Hepatocyte (in vitro differentiated cells): ENCODE results near the gene FTSJ1. TPM values are rescaled to one million over a fixed set of nuclear protein-coding genes. Genes with fewer than 3 reads are reported as not detected.
A peak's percentile ranks its signal among the peaks of the same experiment; 100 is the strongest.

ENCODE experiments used
- DNase-seq: peaks from one replicate; pipeline ENCODE4 v3.0.0-alpha.2; 2016; ENCODE audit warnings: low spot score
- H2AFZ ChIP-seq: fragments of 200-600 bp; sonication (generic); 2 replicates; pipeline ENCODE4 v1.6.0; 2016; ENCODE audit warnings: antibody characterized with exemption, mild to moderate bottlenecking
- H3K27ac ChIP-seq: fragments of 200-600 bp; sonication (generic); 2 replicates; pipeline ENCODE4 v1.5.1; 2016; ENCODE audit warnings: mild to moderate bottlenecking
- H3K27me3 ChIP-seq: fragments of 200-600 bp; sonication (generic); 2 replicates; pipeline ENCODE4 v1.6.1; 2016
- H3K36me3 ChIP-seq: fragments of 200-600 bp; sonication (generic); replicated peaks from 2 replicates; pipeline ENCODE4 v1.5.1; 2016; ENCODE audit warnings: low read depth; ENCODE audit not compliant: insufficient read depth
- H3K4me1 ChIP-seq: fragments of 200-600 bp; sonication (generic); 2 replicates; pipeline ENCODE4 v1.5.1; 2016; ENCODE audit warnings: mild to moderate bottlenecking, moderate library complexity; ENCODE audit not compliant: insufficient read depth
- H3K4me2 ChIP-seq: fragments of 200-600 bp; sonication (generic); 2 replicates; pipeline ENCODE4 v1.6.0; 2016
- H3K4me3 ChIP-seq: fragments of 200-600 bp; sonication (generic); 2 replicates; pipeline ENCODE4 v1.5.1; 2016; ENCODE audit warnings: mild to moderate bottlenecking
- H3K79me2 ChIP-seq: fragments of 200-600 bp; sonication (generic); 2 replicates; pipeline ENCODE4 v1.6.0; 2017; ENCODE audit warnings: mild to moderate bottlenecking
- H3K9me2 ChIP-seq: fragments of 200-600 bp; sonication (generic); replicated peaks from 2 replicates; pipeline ENCODE4 v1.6.0; 2017; ENCODE audit warnings: mild to moderate bottlenecking; ENCODE audit not compliant: insufficient read depth
- H3K9me3 ChIP-seq: fragments of 200-600 bp; sonication (generic); 2 replicates; pipeline ENCODE4 v1.5.1; 2016; ENCODE audit warnings: low read depth, mild to moderate bottlenecking
- H4K20me1 ChIP-seq: fragments of 200-600 bp; sonication (generic); 2 replicates; pipeline ENCODE4 v1.6.0; 2016; ENCODE audit warnings: mild to moderate bottlenecking; ENCODE audit not compliant: insufficient read depth, poor library complexity, severe bottlenecking
- CTCF ChIP-seq: fragments of 200-600 bp; sonication (generic); IDR thresholded peaks from 2 replicates; pipeline ENCODE4 v1.5.1; 2016; ENCODE audit warnings: antibody characterized with exemption, mild to moderate bottlenecking; ENCODE audit not compliant: poor library complexity
- EZH2 ChIP-seq: fragments of 200-600 bp; sonication (generic); IDR thresholded peaks from 2 replicates; pipeline ENCODE4 v1.6.1; 2016; ENCODE audit warnings: antibody characterized with exemption, mild to moderate bottlenecking, borderline replicate concordance
- EZH2phosphoT487 ChIP-seq: fragments of 200-600 bp; sonication (generic); IDR thresholded peaks from one replicate; pipeline ENCODE4 v1.6.1; 2018; ENCODE audit warnings: antibody characterized with exemption, mild to moderate bottlenecking, low read depth, moderate library complexity; ENCODE audit not compliant: unreplicated experiment, severe bottlenecking
- WGBS: methylation state at CpG from one replicate; pipeline ENCODE4 v1.1.6; 2016; ENCODE audit warnings: low lambda C conversion rate; ENCODE audit errors: missing lambda C conversion rate; 5-methylcytosine and 5-hydroxymethylcytosine counted together
- polyA plus RNA-seq: library from polyadenylated mRNA; unstranded; fragments of >200 nt; fragmentation: Nextera tagmentation; extraction: Ambion mirVana; gene quantifications from 2 replicates; pipeline ENCODE4 v1.2.1, GENCODE V29; 2016
- total RNA-seq: library from RNA; depleted of rRNA; stranded (reverse); fragments of >200 nt; gene quantifications from 2 replicates; pipeline ENCODE4 v1.2.3, GENCODE V29; 2014

FTSJ1 gene
- total and polyA plus RNA-seq, 2 experiments from 2014 or later, result 38.4 to 43.8 TPM

- Histone ChIP-seq H2AFZ (peak overlapping the region; percentile 37), H3K27ac (peak overlapping the region; percentile 69)
Observed at GRCh38 chrX:48520976-48521352, 45.0 kb downstream of the FTSJ1 start.

GRCh38 chrX:48521353-48522243 is 45.6 kb downstream of the FTSJ1 start, which contains the start of gene EBP:
EBP (plus strand) TSS chrX:48521808; CDS start chrX:48523772, 1,964 bp downstream.
- no peaks in the 10 kb centered on the region for H3K27me3 ChIP-seq
- H3K4me1 ChIP-seq, result no peaks in the 10 kb centered on the region
- H3K27ac ChIP-seq, result peak within 1 kb of the TSS; percentile 94
- peak within 1 kb of the TSS; percentile 55 for H2AFZ ChIP-seq
- H3K36me3 ChIP-seq, result no peaks in the 10 kb centered on the region
- TF ChIP-seq CTCF (no peak), EZH2 (no peak), EZH2phosphoT487 (no peak)
- 42% methylated on average over 47 of the region's 66 CpGs for WGBS
- no peaks in the 10 kb centered on the region for H3K9me3 ChIP-seq
- peak within 1 kb of the TSS; percentile 85 for H3K4me2 ChIP-seq
- peaks cover 19% of the 10 kb centered on the region for H3K79me2 ChIP-seq
- no peaks in the 10 kb centered on the region for H3K9me2 ChIP-seq
- peak; percentile 93 for DNase-seq
- H3K4me3 ChIP-seq, result peak within 1 kb of the TSS; percentile 77
- H4K20me1 ChIP-seq, result no peaks in the 10 kb centered on the region

More at GRCh38 chrX:48520976-48521352, 45.0 kb downstream of the FTSJ1 start:
- no peak for DNase-seq
- Histone ChIP-seq H3K36me3 (no peaks in the 10 kb centered on the region), H3K9me3 (no peaks in the 10 kb centered on the region), H3K4me3 (no peak overlapping the region), H3K27me3 (no peaks in the 10 kb centered on the region), H3K79me2 (peaks cover 19% of the 10 kb centered on the region), H3K4me2 (peak overlapping the region; percentile 72), H4K20me1 (no peaks in the 10 kb centered on the region), H3K9me2 (no peaks in the 10 kb centered on the region), H3K4me1 (no peaks in the 10 kb centered on the region)
- no peak for TF ChIP-seq EZH2phosphoT487
- no peak for TF ChIP-seq EZH2
- TF ChIP-seq CTCF, result no peak
- WGBS, result 65% methylated on average over 2 of the region's 2 CpGs

- Histone ChIP-seq H3K4me1 (no peaks in the 10 kb centered on the region), H3K4me2 (peak overlapping the region; percentile 85), H3K27ac (peak overlapping the region; percentile 94), H3K27me3 (no peaks in the 10 kb centered on the region), H3K4me3 (peak overlapping the region; percentile 77), H2AFZ (peak overlapping the region; percentile 55), H3K9me2 (no peaks in the 10 kb centered on the region), H3K36me3 (no peaks in the 10 kb centered on the region), H3K9me3 (no peaks in the 10 kb centered on the region), H3K79me2 (peaks cover 19% of the 10 kb centered on the region), H4K20me1 (no peaks in the 10 kb centered on the region)
- TF ChIP-seq EZH2 (no peak), EZH2phosphoT487 (no peak), CTCF (no peak)
- 48% methylated on average over 10 of the region's 10 CpGs for WGBS
- DNase-seq, result peak; percentile 53
Observed at GRCh38 chrX:48522291-48522690, 46.3 kb downstream of the FTSJ1 start.
